ENCODE data around the gene UBFD1. TPM values are rescaled to one million over a fixed set of nuclear protein-coding genes. Genes with fewer than 3 reads are reported as not detected.

The UBFD1 gene
- 68.8 and 101 TPM in 2 replicates for total RNA-seq
- 59.6 and 66.6 TPM in 2 replicates for polyA plus RNA-seq
- polyA plus RNA-seq (2012) = 38.4 and 43.3 TPM in 2 replicates
- polyA minus RNA-seq (ENCODE audit: low replicate concordance) = 53.4 and 64.7 TPM in 2 replicates

- Histone ChIP-seq H2AFZ (ENCODE audit: low read length) (peak within 1 kb of the TSS; percentile 73), H3K9ac (ENCODE audit: insufficient read depth, low read length) (peak within 1 kb of the TSS; percentile 89), H4K20me1 (ENCODE audit: control insufficient read depth, extremely low read depth, insufficient read depth, low read length) (no peaks in the 10 kb centered on the region), H3K4me3 (replicated peaks in 1 of 4; ENCODE audit: control extremely low read depth in 1 of 4, insufficient read depth in 1 of 4, low read depth in 3 of 4, low read length in 4 of 4) (peak within 1 kb of the TSS; percentile 87 to 98 (median 94)), H3K4me1 (ENCODE audit: control insufficient read depth, extremely low read depth, insufficient read depth, low read length) (no peaks in the 10 kb centered on the region), H3K4me2 (ENCODE audit: extremely low read depth, insufficient read depth, low read length) (peak within 1 kb of the TSS; percentile 95), H3K27me3 (ENCODE audit: control insufficient read depth, insufficient read depth, low read length) (no peaks in the 10 kb centered on the region), H3K79me2 (ENCODE audit: control insufficient read depth, insufficient read depth, low read length) (peaks cover 34% of the 10 kb centered on the region), H3K9me3 (ENCODE audit: control insufficient read depth, insufficient read depth, low read depth, low read length) (no peaks in the 10 kb centered on the region), H3K36me3 (ENCODE audit: control insufficient read depth, insufficient read depth, low read length) (peaks cover 16% of the 10 kb centered on the region), H3K27ac (ENCODE audit: insufficient read depth, low read length) (peak within 1 kb of the TSS; percentile 89)
- TF ChIP-seq EZH2 (IDR thresholded peaks at IDR 0.05; ENCODE audit: low read length, missing control alignments) = no peak
- TF ChIP-seq, protein P1, sequence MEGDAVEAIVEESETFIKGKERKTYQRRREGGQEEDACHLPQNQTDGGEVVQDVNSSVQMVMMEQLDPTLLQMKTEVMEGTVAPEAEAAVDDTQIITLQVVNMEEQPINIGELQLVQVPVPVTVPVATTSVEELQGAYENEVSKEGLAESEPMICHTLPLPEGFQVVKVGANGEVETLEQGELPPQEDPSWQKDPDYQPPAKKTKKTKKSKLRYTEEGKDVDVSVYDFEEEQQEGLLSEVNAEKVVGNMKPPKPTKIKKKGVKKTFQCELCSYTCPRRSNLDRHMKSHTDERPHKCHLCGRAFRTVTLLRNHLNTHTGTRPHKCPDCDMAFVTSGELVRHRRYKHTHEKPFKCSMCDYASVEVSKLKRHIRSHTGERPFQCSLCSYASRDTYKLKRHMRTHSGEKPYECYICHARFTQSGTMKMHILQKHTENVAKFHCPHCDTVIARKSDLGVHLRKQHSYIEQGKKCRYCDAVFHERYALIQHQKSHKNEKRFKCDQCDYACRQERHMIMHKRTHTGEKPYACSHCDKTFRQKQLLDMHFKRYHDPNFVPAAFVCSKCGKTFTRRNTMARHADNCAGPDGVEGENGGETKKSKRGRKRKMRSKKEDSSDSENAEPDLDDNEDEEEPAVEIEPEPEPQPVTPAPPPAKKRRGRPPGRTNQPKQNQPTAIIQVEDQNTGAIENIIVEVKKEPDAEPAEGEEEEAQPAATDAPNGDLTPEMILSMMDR (conservative IDR thresholded peaks at IDR 0.05 in 1 of 2, IDR thresholded peaks at IDR 0.05 in 1 of 2; ENCODE audit: low read depth in 1 of 2, low read length in 2 of 2) = peak; percentile 67 to 69
- peak; percentile 97 to 98 for DNase-seq (ENCODE audit: low read depth in 2 of 2)
Observed at GRCh38 chr16:23556881-23557778, at the start of gene UBFD1, which contains the start of gene EARS2. TSS of gene UBFD1 (plus strand) at chr16:23557727. CDS start at chr16:23557743, 16 bp downstream. TSS of gene EARS2 (minus strand) at chr16:23557350. CDS start at chr16:23557343, 7 bp downstream.

DNA sequence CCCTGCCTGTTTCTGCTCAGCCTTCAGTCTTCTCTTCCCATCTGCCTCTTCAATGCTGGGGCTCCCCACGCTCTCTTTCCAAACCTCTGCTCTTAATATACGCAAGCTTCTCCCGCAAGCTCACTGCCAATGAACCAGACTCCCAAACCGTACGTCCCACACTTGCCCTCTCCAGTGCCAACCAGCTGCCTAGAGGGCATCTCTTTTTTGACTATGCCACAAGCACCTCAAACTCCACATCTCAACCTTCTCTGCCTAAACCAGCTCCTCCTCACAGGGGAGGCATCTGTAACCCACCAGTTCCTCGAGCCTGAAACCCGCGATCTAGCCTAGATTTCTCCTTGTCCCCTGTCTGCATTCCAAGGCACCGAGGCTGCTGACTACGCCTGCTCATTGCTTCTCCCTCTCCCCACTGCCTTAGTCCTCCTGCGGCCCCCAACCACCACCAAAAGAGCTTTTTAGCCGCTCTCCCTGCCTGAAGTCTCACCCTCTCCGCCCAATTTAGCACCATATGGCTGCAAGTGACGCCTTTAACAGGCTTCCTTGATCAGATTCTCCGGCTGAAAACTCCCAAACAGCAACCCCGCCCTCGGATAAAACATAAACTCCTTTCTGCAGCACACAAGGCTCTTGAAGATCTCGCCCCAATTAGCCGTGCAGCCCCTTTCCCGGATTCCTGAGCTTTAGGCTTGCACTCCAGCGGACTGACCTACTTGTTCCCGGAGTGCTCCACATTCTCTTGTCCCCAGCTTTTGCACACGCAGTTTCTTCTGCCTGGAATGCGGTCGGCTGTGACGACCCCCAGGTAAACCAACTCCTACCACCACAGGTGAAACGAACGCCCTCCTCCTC lies 48.7 kb upstream of the UBFD1 start:
- Histone ChIP-seq H3K36me3 (ENCODE audit: control insufficient read depth, insufficient read depth, low read length) (no peaks in the 10 kb centered on the region), H3K4me1 (ENCODE audit: control insufficient read depth, extremely low read depth, insufficient read depth, low read length) (peaks cover 13% of the 10 kb centered on the region), H3K4me2 (ENCODE audit: extremely low read depth, insufficient read depth, low read length) (peak overlapping the region; percentile 79), H2AFZ (ENCODE audit: low read length) (no peak overlapping the region), H3K4me3 (replicated peaks in 1 of 4; ENCODE audit: control extremely low read depth in 1 of 4, insufficient read depth in 1 of 4, low read depth in 3 of 4, low read length in 4 of 4) (peak overlapping the region; percentile 51 to 79 (median 66)), H3K27me3 (ENCODE audit: control insufficient read depth, insufficient read depth, low read length) (no peaks in the 10 kb centered on the region), H3K27ac (ENCODE audit: insufficient read depth, low read length) (peak overlapping the region; percentile 4), H3K79me2 (ENCODE audit: control insufficient read depth, insufficient read depth, low read length) (peaks cover 20% of the 10 kb centered on the region), H3K9ac (ENCODE audit: insufficient read depth, low read length) (no peak overlapping the region), H3K9me3 (ENCODE audit: control insufficient read depth, insufficient read depth, low read depth, low read length) (no peaks in the 10 kb centered on the region), H4K20me1 (ENCODE audit: control insufficient read depth, extremely low read depth, insufficient read depth, low read length) (peaks cover 4% of the 10 kb centered on the region)
- peak; percentile 25 to 27 for DNase-seq (ENCODE audit: low read depth in 2 of 2)
- TF ChIP-seq, protein P1 (conservative IDR thresholded peaks at IDR 0.05 in 1 of 2, IDR thresholded peaks at IDR 0.05 in 1 of 2; ENCODE audit: low read depth in 1 of 2, low read length in 2 of 2) = no peak
- no peak for TF ChIP-seq EZH2 (IDR thresholded peaks at IDR 0.05; ENCODE audit: low read length, missing control alignments)

GRCh38 chr16:23509441-23509754 lies 48.1 kb upstream of the UBFD1 start:
- Histone ChIP-seq H3K36me3 (ENCODE audit: control insufficient read depth, insufficient read depth, low read length) (no peaks in the 10 kb centered on the region), H2AFZ (ENCODE audit: low read length) (no peak overlapping the region), H3K79me2 (ENCODE audit: control insufficient read depth, insufficient read depth, low read length) (peaks cover 18% of the 10 kb centered on the region), H3K4me2 (ENCODE audit: extremely low read depth, insufficient read depth, low read length) (peak overlapping the region; percentile 79), H3K4me1 (ENCODE audit: control insufficient read depth, extremely low read depth, insufficient read depth, low read length) (peaks cover 8% of the 10 kb centered on the region), H3K9ac (ENCODE audit: insufficient read depth, low read length) (no peak overlapping the region), H4K20me1 (ENCODE audit: control insufficient read depth, extremely low read depth, insufficient read depth, low read length) (peaks cover 4% of the 10 kb centered on the region), H3K9me3 (ENCODE audit: control insufficient read depth, insufficient read depth, low read depth, low read length) (no peaks in the 10 kb centered on the region), H3K27ac (ENCODE audit: insufficient read depth, low read length) (peak overlapping the region; percentile 2), H3K27me3 (ENCODE audit: control insufficient read depth, insufficient read depth, low read length) (no peaks in the 10 kb centered on the region), H3K4me3 (replicated peaks in 1 of 4; ENCODE audit: control extremely low read depth in 1 of 4, insufficient read depth in 1 of 4, low read depth in 3 of 4, low read length in 4 of 4) (peak overlapping the region; percentile 51 to 79 (median 66))
- no peak for DNase-seq (ENCODE audit: low read depth in 2 of 2)
- TF ChIP-seq, protein P1 (conservative IDR thresholded peaks at IDR 0.05 in 1 of 2, IDR thresholded peaks at IDR 0.05 in 1 of 2; ENCODE audit: low read depth in 1 of 2, low read length in 2 of 2) = no peak
- TF ChIP-seq EZH2 (IDR thresholded peaks at IDR 0.05; ENCODE audit: low read length, missing control alignments) = no peak
